DND-41 (cell line): ENCODE results near the gene ASPG.

ENCODE experiments used
- ATAC-seq: fragments of 200-7000 bp; cut with Tn5 transposase; 3 replicates; pipeline ENCODE4 v1.9.1; 2021; ENCODE audit warnings: low read depth; ENCODE audit not compliant: insufficient read depth
- DNase-seq: peaks from one replicate; pipeline ENCODE4 v3.0.0-alpha.2; 2020
- H2AFZ ChIP-seq: 2 replicates; pipeline ENCODE4 v1.6.0; 2012; ENCODE audit warnings: low read depth, low read length
- H3K27ac ChIP-seq: 2 replicates; pipeline ENCODE4 v1.5.1; 2012; ENCODE audit warnings: low read length, inconsistent platforms
- H3K27me3 ChIP-seq: fragments of 200-600 bp; sonication (generic); 2 replicates; pipeline ENCODE4 v1.6.0; 2012; ENCODE audit warnings: low read length, mild to moderate bottlenecking, inconsistent platforms; ENCODE audit not compliant: insufficient read depth, poor library complexity
- H3K36me3 ChIP-seq: 2 replicates; pipeline ENCODE4 v1.5.1; 2012; ENCODE audit warnings: low read length, inconsistent platforms; ENCODE audit not compliant: insufficient read depth
- H3K4me1 ChIP-seq: 2 replicates; pipeline ENCODE4 v1.5.1; 2012; ENCODE audit warnings: mild to moderate bottlenecking, low read length; ENCODE audit not compliant: insufficient read depth
- H3K4me2 ChIP-seq: 2 replicates; pipeline ENCODE4 v1.6.0; 2012; ENCODE audit warnings: mild to moderate bottlenecking, moderate library complexity, low read length, inconsistent platforms; ENCODE audit not compliant: insufficient read depth
- H3K4me3 ChIP-seq, 2 experiments: fragments of 200-600 bp in 1 of 2; shearing (Covaris generic) in 1 of 2; 2 replicates each; pipeline ENCODE4 v1.5.1; 2012 to 2016; ENCODE audit warnings: inconsistent platforms in 2 of 2, low read length in 2 of 2, mild to moderate bottlenecking in 2 of 2, low read depth in 1 of 2, moderate library complexity in 1 of 2
- H3K79me2 ChIP-seq: 2 replicates; pipeline ENCODE4 v1.6.0; 2012; ENCODE audit warnings: low read length, inconsistent platforms; ENCODE audit not compliant: insufficient read depth
- H3K9ac ChIP-seq: 2 replicates; pipeline ENCODE4 v1.6.0; 2012; ENCODE audit warnings: low read depth, mild to moderate bottlenecking, inconsistent platforms, low read length, moderate library complexity
- H3K9me3 ChIP-seq: 2 replicates; pipeline ENCODE4 v1.5.1; 2012; ENCODE audit warnings: low read length, moderate library complexity, mild to moderate bottlenecking, inconsistent platforms; ENCODE audit not compliant: insufficient read depth, severe bottlenecking
- H4K20me1 ChIP-seq: 2 replicates; pipeline ENCODE4 v1.6.0; 2012; ENCODE audit warnings: low read length; ENCODE audit not compliant: insufficient read depth
- EZH2 ChIP-seq: IDR thresholded peaks from 3 replicates; pipeline ENCODE4 v1.6.1; 2012; ENCODE audit warnings: borderline replicate concordance, low read depth, mild to moderate bottlenecking, moderate library complexity, low read length, inconsistent platforms; ENCODE audit not compliant: severe bottlenecking
- TF ChIP-seq, protein P1 (sequence below): IDR thresholded peaks from 2 replicates; pipeline ENCODE4 v1.5.1; 2012; ENCODE audit warnings: borderline replicate concordance, low read length, moderate library complexity, mild to moderate bottlenecking; ENCODE audit not compliant: poor library complexity, severe bottlenecking; ENCODE audit errors: extremely low read depth

ASPG gene

DNA sequence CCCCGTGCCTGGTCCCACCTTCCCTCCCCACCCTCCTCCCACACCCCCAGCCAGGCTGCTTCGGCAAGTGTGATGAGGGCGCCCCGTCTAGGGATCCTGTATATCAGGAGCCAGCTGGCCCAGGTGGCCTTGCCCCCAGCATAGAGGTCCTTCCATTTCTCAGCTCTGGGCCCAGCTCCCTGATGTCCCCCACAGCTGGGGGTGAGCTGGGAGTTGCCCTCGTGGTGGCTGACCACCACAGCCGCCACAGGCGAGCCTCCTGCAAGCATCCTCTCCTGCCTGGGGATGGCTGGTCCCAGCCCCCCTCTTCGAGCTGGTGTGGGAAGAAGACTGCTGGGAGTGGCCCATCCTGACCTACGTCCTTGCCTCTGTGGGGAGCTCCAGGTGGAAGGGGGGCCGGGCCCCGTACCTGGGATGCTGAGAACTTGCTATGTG, 7.4 kb downstream of the ASPG start:
- no peak overlapping the region for H2AFZ ChIP-seq
- no peak for DNase-seq
- H3K27ac ChIP-seq = no peak overlapping the region
- H3K79me2 ChIP-seq = no peaks in the 10 kb centered on the region
- no peak for TF ChIP-seq EZH2
- TF ChIP-seq, protein P1, sequence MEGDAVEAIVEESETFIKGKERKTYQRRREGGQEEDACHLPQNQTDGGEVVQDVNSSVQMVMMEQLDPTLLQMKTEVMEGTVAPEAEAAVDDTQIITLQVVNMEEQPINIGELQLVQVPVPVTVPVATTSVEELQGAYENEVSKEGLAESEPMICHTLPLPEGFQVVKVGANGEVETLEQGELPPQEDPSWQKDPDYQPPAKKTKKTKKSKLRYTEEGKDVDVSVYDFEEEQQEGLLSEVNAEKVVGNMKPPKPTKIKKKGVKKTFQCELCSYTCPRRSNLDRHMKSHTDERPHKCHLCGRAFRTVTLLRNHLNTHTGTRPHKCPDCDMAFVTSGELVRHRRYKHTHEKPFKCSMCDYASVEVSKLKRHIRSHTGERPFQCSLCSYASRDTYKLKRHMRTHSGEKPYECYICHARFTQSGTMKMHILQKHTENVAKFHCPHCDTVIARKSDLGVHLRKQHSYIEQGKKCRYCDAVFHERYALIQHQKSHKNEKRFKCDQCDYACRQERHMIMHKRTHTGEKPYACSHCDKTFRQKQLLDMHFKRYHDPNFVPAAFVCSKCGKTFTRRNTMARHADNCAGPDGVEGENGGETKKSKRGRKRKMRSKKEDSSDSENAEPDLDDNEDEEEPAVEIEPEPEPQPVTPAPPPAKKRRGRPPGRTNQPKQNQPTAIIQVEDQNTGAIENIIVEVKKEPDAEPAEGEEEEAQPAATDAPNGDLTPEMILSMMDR = no peak
- no peak overlapping the region for H3K9ac ChIP-seq
- no peak for ATAC-seq
- no peaks in the 10 kb centered on the region for H3K27me3 ChIP-seq
- no peaks in the 10 kb centered on the region for H3K9me3 ChIP-seq
- no peak overlapping the region for H3K4me3 ChIP-seq
- H3K4me2 ChIP-seq = no peak overlapping the region
- H3K36me3 ChIP-seq = no peaks in the 10 kb centered on the region
- no peaks in the 10 kb centered on the region; the same call in 1 of the 2 replicates for H4K20me1 ChIP-seq
- no peaks in the 10 kb centered on the region for H3K4me1 ChIP-seq

DNA sequence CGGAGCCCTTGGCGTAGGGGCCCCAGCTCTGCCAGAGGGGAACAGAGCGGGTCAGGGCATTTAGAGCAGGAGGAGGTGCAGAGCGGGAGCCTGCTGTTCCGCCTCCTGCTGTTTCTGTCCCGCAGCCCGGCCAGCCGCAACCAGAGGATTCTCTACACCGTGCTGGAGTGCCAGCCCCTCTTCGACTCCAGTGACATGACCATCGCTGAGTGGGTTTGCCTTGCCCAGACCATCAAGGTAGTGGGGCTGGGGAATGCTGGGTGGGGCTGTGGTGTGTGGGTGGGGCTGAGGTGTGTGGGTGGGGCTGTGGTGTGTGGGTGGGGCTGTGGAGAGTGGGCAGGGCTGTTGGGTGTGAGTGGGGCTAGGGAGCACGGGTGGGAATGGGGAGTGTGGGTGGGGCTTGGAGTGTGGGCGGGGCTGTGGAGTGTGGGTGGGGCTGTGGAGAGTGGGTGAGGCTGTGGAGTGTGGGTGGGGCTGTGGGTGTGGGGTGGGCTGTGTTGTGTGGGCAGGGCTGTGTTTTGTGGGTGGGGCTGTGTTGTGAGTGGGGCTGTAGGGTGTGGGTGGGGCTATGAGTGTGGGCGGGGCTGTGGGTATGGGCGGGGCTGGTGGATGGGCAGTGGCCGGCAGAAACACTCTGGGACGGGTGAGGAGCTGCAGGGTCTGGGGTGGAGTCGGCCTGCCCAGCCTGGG, 8.0 kb downstream of the ASPG start:
- H3K36me3 ChIP-seq = no peaks in the 10 kb centered on the region
- H2AFZ ChIP-seq = no peak overlapping the region
- TF ChIP-seq, protein P1 = no peak
- TF ChIP-seq EZH2 = no peak
- no peak overlapping the region for H3K4me3 ChIP-seq
- H3K4me1 ChIP-seq = no peaks in the 10 kb centered on the region
- no peaks in the 10 kb centered on the region for H3K79me2 ChIP-seq
- H3K9ac ChIP-seq = no peak overlapping the region
- no peaks in the 10 kb centered on the region for H3K27me3 ChIP-seq
- no peak overlapping the region for H3K27ac ChIP-seq
- no peak overlapping the region for H3K4me2 ChIP-seq
- ATAC-seq = no peak
- H4K20me1 ChIP-seq = no peaks in the 10 kb centered on the region; the same call in 1 of the 2 replicates
- DNase-seq = peak; percentile 10
- H3K9me3 ChIP-seq = no peaks in the 10 kb centered on the region

DNA sequence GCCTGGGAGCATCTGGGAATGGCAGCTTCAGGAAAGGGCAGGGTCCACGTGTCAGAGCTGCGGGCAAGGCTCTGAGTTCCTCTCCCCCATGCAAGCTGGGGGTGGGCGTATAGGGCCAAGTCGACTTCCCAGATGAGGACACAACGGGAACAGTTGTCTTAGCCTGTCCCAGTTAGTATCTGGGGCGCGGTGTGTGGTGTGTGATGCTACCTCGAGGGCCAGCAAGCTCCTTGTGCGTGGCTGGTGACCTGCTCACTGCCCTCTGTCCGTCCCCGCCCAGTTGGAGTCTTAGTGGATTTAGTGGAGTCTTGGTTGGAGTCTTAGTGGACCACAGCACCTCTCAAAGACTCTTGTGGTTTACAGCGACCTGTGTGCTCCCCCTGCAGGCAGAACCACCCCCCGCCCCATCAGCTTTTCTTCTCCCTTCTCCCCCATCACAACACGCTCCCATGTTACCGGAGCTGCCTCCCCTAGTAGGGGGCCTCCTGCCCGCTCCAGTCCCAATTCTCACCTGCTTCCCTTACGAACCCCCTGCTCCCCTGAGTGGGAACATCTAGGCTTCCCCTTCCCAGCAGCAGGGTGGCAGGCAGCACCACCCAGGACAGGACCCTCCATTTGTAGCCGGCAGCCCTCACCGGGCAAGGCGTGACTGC, 8.7 kb downstream of the ASPG start:
- DNase-seq = no peak
- Histone ChIP-seq H3K4me1 (no peaks in the 10 kb centered on the region), H3K79me2 (no peaks in the 10 kb centered on the region)

More for the DNA sequence above, 8.7 kb downstream of the ASPG start:
- Histone ChIP-seq H3K36me3 (no peaks in the 10 kb centered on the region), H4K20me1 (no peaks in the 10 kb centered on the region; the same call in 1 of the 2 replicates), H3K27ac (no peak overlapping the region), H3K9ac (no peak overlapping the region), H2AFZ (no peak overlapping the region), H3K4me3 (no peak overlapping the region), H3K27me3 (no peaks in the 10 kb centered on the region), H3K9me3 (no peaks in the 10 kb centered on the region), H3K4me2 (no peak overlapping the region)
- ATAC-seq = no peak
- TF ChIP-seq EZH2 = no peak
